Measurements from ENCODE around the gene ANKRD34B.

ANKRD34B gene

DNA sequence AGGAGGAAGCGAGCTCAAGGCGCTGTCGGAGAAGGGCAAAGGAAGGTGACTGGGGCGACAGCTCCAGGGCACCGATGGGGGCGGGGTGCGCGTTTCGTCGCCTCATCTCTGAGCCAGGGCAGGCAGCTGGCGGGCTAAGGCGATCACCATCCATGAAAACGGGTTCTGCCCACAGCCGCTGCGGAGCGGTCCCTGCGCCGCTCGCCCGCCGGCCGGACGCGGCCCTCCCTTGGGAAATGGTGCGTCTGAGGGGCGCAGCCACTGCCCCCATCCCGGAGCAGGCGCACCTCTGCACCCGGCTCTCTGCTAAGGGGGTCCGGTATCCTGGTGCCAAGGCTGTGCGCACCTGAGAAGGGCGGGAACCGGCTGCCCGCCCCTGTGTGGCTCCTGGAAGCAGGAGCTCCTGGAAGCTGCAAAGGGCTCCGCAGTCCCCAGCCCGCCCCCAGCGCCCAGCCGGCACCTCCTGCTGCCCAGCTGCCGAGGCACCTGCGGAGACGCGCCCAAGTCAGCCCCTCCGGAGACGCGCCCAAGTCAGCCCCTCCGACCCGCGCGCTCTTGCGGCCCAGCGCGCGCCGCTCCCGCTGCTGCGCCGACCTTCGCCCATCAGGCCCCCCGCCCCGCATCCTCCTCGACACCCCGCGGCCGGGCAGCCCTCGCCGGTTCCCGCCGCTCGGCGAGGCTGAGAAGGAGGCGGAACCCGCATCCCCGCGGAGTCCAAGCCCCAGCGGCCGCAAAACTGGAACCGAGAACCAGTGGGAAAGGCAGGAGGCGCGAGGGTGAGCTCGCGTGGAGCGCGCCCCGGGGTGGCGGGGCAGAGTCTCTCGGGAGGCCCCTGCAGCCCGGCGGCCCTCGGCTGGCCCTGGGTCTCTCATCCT, 757 bp downstream of the ANKRD34B start:
- DNase-seq = no peak

DNA sequence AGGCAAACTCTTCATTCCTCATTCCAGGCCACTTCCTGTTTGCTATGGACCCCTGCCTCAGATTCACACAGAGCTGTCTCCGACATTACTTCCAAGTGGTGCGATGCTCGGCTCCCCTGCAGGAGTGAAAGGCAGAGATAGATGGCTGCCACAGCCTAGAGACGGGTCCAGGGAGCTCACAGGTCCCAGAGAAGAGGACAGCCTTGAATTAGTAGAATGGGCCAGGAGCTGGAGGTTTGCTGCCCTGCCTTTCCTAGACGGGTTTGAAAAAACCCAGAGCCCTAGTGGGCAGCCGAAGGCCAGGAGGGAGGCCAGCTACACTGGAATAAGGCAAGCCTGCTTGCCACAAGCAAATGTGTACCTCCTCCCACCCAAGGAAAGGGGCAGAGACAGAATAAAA, 1.8 kb downstream of the ANKRD34B start:
- DNase-seq = no peak

DNA sequence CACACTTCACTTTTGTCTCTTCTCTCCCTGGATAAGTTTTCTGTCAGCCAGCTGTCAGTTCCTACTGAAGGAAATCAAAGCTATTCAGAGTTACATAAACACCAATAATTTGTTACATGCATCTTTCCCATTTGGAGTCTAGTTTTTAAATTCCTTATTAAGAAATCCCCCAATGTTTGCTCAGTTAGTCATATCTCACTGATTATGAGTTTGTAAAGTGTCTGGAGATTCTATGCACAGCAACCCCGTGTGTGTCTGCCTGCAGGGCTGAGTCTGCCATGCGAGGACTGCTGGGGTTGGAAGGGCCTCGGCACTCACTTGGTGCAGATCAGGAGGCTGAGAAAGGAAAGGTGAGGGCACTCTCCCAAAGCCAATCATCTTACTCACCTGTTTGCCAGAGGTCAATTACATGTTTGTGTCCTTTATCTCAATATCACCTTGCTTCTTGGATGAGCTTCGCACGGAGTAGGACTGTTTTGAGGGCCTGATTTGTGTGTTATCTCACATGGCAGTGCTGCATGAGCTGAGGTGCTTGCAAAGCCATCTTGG, 3.3 kb downstream of the ANKRD34B start:
- DNase-seq = no peak

DNA sequence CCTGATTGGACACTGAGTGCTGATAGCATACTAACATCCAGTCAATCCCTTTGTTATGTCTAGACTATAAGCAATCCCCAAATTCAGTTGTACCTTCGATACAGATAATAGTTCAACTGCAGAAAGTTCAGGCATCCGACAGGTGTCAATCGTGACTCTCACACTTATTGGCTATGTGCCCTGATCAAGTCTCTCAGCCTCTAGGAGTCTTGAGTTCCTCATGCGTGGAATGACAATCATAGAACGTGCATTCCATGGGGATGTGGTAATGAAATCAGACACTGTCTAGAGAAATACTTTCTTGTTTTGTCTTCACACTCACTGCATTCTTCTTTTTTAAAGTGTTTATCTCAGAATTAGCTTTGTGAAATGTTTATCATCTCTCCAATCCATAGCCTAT, 4.8 kb downstream of the ANKRD34B start:
- no peak for DNase-seq

DNA sequence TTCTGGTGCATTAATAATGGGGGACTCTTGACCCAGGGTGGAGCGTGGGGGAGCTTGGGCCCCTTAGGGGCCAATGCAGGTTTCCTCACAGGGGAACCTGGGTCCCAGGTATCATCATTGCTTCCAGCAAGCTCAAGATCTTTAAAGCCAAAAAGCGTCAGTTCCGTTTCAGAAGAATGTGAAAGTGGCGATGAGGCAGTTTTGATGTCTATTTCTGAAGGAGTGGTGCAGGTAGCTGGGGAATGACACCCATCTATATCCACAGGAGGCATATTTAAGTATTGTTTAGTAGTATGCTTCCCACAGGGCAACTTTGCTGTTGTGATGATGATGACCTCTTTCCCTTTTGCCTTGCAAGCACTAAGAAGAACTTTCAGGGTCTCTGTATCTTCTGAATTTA, 10.8 kb downstream of the ANKRD34B start:
- no peak for DNase-seq

DNA sequence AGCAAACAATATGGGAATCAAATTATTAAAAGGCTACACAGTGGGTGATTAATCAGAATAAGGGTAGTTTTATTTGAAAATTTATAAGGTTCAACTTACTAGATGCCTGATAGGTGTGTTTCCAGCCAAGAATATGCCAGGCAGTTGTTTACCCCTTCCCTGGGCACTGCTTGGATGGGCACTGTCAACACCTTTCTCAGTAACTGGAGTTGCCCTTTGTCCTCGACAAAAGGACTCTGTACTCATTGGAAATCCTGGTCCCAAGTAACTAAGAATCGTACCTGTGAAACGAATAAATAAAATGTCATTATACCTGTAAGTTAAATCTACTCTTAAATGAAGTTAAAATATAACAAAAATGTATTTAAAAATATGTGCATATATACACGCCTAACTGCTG, 15.0 kb downstream of the ANKRD34B start:
- no peak for DNase-seq

DNA sequence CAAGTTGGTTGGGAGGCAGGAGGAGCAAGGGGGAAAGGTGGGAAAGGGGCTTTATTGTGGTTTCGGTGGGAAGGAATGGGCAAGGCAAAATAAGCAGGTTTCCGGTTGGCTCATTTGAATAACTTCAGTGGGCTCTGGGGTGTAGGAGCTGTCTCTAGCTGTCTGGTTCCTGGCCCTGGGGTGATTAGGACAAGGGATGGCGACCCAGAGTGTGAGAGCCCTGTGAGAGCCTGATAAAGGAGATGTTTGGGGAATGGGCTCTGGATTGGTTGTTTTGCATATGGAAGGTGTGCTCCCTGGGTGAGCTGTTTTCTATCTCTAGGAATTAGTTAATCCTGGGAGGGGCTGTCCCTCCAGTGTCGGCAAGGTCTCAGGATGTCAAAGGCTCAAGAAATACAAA, 15.4 kb downstream of the ANKRD34B start:
- DNase-seq = no peak

DNA sequence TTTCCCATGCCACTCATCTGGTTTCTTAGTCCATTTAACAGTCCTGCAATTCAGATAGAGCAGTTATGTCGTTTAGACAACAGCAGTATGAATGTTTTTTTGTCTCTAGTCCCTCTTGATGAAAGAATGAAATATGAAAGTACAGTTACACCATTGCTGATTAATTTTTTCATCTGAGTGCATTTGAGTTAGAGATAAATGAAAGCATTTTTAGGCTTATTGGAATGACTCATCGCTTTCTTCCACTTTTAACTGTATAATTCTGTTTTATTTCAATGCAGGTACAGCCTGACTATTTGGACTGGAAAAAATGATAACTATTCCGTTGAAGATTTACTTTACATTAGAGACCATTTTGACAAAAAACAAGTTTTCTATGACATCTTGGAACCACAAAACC, 28.7 kb downstream of the ANKRD34B start:
- DNase-seq = no peak

DNA sequence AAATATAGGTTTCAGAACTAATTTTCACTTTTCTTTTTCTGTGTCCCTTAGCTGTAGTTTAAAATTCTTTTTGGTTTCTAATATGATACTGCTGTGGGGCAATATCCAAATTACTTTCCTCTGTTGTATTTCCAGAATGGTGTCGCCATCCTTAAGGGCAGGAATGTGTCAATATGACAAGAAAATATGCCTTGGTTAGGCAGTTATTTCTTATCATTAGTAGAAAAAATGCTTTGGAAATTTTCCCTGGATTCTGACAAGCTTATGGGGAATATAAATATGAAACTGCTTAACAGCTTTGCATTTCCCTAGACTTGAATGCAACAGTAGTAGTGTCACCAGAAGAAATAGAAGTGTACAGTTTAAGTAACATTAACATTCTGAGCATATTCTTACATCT, 29.4 kb downstream of the ANKRD34B start:
- no peak for DNase-seq

DNA sequence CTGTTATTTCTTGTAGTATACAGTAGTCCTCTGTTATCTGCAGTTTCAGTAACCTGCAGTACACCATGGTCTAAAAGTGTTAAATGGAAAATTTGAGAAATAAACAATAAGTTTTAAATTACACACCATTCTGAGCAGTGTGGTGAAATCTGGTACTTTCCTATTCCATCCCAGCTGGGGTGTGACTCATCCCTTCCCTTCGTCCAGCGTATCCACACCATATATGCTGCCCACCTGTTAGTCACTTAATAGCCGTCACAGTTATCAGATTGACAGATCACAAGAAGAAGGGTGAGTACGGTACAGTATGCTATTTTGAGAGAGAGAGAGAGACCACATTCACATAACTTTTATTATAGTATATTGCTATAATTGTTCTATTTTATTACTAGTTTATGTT, 53.3 kb downstream of the ANKRD34B start:
- DNase-seq = no peak

DNA sequence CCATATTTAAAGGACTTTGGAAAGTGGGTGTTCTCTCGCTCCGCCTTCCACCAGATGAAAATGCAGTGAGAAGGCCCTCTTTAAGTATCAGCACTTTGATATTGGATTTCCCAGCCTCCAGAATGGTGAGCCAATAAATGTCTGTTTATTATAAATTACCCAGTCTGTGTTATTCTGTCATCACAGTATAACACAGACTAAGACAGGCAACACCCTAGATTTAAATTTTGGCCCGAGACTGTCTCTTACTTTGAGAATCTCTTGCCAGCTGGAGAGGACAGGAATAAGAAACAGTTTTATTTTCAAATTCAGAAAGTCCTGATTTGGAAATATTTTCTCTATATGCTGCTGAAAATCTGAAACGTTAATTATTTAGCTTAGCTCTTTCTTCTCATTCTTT, 60.7 kb downstream of the ANKRD34B start:
- no peak for DNase-seq

DNA sequence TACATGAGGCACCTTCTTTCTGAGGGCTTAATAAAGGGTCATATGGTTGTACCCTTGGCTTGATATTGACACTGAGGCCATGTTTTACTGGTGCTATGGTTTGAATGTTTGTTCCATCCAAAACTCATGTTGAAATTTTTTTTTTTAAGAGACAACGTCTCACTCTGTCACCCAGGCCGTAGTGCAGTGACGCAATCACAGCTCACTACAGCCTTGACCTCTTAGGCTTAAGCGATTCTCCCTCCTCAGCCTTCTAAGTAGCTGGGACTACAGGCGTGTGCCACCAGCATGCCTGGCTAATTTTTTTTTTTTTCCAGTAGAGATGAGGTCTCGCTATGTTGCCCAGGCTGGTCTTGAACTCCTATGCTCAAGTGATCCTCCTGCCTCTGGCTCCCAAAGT, 61.2 kb downstream of the ANKRD34B start:
- DNase-seq = no peak

DNA sequence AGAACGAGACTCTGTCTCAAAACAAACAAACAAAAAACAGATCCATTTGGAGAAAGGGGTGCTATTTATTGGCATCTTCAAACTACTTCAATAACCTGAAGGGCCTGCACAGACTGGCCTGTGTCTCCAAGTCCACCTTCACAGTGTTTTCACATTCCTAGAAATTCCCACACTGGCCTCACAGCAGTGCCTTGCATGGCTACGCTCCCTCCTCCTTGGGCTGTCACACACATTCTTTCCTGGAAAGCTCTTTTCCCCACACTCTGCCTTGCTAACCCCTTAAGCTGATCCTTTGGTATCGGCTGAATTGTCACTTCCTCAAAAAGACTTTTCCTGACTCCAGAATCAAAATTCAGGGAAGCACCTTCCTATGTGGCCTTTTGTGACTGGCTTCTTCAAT, 62.4 kb downstream of the ANKRD34B start:
- no peak for DNase-seq
